Putamen (tissue), 1 donor: ENCODE results near the gene TSHZ3.

Experiments
- DNase-seq: peaks from one replicate; pipeline ENCODE4 v3.0.0-alpha.2; 2016; ENCODE audit warnings: low spot score

TSHZ3 gene

DNA sequence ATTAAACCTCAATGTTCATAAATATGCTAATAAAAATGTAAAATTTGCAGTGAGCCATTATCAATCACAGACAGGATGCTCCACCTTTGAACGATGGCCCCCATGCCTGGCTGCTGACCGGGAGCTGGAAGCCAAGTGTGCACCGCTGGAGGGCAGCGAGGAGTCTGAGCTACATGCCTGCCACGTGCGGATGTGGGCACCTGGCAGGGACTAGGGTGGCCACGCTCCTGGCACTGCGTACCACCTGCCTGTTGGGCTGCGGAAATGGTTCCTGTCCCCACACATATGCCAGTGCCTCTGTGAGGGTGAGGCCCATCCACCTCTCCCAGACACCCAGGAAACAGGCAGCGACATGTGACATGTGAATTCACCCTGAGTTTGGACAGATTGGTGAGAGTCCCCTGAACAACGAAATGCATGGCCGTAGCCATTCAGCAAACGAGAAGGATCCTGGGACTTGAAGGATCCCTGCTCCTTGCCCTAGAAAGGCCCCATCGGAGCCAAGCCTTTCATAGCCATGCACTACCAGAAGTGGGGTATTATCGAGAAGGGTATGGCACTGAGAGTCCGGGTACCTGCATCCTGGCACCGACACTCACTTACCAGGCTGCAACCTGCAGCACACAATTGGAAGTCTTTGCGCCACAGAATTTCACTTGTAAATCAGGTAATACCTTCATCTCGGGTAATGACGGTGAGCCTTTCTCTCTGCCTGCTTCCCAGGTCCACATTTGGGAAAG lies 35.8 kb downstream of the TSHZ3 start:
- no peak for DNase-seq

DNA sequence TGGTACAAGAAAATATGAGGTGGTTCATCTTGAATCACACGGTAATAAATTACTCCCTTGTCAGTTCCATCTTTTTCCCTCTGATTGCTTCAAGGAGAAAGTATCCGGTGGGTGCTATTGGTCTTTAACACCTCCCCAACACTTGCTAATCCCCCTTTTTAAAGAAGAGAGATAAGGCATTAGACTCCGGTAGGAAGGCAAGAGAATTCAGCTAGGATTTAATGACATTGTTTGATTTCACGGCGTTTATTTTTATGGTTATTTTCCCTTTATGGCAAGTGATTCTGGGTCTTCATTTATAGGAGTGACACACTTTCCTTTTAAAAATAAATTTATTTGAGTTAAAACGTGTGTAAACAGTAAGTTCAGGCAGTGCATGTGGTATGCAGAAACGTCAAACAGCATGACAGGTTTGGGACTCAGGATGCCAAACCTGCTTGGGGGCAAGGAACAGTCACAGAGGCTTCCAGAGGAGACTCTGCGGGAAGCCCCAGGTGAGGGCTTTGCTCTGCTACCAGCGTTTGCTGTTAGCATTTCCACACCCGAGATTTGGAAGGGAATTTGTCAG lies 36.5 kb downstream of the TSHZ3 start:
- no peak for DNase-seq

DNA sequence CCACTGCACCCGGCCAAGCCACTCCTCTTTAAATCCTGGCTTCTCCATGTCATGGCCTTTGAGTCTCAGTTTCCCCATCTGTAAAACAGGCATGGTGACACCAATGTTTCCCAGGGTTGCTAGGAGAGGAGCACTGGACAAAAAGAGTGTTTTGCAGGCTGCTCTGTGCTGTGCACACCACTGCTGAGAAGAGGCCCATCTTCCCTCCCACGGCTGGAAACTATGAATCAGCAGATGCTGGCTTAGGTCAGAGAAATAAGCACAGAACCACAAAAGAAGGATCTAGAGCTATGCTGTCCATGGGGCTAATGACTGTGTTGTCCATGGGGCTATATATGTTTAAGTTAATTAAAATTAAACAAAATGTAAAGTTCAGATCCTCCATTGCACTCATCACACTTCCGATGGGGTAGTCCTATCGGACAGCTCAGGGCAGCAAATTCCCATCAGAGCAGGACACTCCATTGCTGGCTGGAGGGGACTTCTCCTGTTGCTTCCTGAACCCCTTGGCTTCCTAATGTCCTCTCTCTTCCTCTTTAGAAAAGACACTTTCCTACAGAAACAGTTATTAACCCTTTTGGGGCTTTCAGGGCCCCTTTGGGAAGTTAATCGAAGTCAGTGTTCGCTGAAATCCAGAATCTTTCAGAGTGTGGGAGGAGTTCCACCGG lies 37.1 kb downstream of the TSHZ3 start:
- no peak for DNase-seq

DNA sequence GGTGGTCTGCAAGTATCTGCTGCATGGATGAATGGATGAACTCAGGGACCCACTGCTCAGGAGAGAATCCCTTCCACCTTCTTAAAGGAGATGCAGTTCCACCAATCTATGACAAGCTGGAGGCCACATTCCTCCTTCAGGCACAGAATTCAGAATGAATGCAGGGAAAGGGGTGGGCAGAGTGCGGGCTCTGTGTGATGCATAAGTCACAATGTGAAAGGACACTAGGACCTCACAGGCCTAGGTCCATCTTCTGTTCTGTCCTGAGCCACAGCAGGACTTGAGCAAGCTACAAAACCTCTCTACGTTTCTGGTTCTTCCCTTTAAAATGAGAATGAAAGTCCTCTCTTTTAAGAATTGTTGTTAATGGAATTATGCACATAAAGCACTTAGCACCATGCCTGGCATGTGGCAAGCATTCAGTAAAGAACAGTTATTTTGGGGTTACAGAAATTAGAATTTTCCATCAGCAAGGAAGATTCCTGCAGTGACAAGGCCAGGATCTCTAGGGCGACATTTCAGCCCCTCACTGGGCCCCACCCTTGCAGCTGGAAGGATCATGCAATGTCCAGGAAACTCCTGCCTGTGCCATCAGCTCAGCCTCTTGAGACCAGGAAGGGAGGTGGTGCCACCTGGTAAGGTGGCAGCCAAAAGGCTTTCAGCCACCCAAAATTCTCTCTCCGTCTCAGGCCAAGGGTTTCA lies 38.7 kb downstream of the TSHZ3 start:
- DNase-seq: no peak

DNA sequence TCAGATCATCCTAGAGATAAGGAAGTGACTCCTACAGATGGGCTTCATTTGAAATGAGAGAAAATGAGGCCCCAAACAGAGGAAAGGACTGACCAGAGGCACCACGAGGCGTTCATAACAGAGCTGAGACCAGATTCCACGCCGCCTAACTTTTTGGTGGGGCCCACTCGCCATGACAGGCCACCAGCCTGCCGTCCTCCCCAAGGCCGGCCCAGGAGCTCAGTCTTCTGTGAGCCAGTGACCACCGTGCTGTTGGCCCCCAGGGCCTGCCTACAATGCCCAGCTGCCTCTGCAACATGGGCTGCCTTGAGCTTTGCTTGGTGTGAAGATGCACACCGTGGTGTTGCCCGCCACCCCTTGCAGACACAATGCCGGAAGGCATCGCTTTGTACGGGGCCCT lies 40.5 kb downstream of the TSHZ3 start:
- no peak for DNase-seq

DNA sequence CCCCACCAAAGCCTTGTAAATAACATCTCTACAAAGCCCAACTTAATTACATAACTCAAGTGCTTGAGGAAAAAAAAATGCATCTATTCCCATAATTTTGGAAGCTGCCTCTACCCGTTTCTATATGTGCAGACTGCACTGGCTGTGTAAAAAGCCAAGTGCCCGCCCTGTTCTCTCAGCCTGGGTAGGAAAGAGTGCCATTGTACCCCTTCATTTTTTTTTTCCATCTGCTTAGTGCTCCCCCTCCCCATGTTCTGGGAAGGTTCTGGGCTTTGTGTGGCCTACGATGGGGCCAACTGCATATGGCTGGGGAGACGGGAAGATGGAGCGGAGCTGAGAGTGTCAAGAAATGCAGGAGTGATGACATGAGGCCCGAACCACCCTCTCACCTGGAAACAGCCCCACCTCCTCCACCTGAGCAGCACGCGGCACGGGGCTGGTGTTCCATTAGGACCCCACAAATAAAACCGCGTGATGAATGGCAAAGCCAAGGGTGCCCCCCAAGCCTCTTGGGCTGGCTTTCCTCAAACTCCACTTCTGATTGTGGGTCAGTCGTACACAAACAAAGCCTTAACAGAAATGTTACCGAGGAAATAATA lies 42.1 kb downstream of the TSHZ3 start:
- DNase-seq: no peak

DNA sequence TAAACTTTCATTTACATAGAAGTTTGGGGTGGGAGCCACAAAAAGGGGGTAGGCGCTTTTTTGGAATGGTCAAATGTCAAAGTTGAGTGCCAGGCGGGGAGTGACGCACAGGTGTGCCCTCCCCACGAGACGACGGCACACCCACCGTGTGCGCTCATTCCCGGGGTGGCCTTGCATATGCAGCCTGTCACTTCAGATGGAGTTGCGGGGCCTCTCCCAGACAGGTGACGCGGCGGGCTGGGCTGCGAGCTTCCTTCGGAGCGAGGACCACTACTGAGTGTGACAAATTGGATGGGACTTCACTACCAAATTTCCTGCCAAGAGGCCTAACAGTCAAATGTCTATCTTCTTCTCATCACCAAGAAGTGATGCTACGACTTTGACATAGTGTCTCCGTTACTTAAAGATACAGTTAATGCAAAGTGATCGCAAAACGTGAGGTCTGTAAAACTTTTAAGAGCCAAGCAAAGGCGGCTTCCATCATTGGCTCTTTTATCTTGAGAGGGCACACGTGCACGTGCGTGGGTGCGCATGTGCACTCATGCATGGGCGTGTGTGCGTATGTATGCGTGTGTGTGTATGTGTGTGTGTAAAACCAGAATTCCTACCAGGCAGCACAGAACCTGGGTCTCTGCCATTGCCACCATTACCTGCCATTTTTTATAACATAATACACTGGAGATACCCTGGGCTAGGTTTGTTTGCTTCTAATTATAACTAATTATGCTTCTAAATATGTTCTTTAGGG lies 43.1 kb downstream of the TSHZ3 start:
- DNase-seq: no peak

DNA sequence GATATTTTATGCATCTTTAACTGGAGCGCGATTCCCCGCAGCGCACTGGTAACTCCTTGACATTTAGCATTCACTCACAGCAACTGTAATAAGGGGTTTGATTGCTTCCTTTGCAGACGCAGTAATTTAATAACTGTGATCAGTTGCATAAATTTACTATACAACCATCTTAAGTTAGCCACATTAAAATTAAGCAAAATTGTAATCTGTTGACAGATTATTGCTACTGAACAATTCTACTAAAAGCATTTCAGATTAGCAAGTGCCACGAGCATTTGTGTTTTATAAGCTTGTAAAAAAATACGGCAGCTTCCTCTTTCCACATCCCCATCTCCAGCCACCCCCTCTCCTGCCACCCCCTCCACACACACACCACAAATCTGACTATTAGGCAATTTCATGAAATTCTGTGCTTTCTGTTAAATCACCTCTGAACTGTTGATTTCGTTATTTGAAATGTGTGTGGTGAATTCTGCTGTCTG lies 44.4 kb downstream of the TSHZ3 start:
- DNase-seq: peak; percentile 8

DNA sequence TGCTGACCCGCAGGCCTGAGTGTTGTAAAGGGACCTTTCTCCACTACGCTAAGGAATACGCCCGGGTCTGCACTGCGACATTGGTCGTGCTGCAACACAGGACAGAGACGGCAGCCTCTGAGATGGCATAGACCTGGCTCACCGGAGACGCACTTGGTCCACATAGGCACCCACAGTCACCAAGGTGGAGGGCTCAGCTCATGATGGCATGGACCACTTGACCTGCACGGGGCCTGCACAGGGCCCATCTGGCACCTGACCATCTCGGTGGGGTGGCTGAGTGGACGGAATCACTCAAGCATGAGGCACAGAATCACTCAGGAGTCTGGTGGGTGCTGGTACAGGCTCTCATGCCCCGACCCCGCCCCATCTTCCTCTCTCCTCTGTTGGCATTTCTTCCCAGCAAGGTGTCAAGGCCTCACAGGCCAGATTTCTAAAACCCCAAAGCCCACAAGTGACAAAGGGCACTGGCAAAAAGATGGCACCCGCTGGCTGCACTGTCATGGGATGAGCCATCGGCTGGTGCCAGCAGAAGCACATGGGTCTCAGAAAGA lies 45.9 kb downstream of the TSHZ3 start:
- DNase-seq: no peak

DNA sequence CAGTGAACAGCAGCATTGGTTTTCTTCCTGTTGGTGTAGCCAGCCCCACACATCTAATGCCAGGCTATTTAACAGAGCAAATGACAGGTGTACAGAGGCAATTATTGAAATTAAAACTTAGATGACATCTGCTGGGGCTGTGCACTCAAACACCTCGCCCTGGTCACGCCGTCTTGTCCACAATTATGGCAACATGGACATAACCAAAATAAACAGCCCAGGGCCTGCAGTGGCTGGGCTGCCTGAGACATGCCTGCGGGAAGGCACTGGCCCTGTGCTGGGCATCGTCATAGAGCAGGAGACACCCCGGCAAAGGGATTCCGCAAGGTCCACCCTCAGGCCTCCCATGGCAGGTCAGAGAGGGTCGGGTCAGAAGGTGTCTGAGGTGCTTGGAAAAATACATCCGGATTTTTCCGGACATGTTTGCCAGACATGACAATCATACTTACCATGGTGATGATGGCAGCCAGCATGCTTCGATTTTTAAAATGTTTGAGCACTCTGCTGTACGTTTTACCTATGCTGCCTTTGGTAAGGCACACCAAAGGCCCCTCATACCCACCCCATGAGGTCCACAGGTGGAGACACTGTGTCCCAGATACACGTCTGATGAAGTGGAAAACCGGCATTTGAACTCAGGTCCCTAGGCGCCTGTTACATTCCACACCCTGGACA lies 47.8 kb downstream of the TSHZ3 start:
- no peak for DNase-seq

DNA sequence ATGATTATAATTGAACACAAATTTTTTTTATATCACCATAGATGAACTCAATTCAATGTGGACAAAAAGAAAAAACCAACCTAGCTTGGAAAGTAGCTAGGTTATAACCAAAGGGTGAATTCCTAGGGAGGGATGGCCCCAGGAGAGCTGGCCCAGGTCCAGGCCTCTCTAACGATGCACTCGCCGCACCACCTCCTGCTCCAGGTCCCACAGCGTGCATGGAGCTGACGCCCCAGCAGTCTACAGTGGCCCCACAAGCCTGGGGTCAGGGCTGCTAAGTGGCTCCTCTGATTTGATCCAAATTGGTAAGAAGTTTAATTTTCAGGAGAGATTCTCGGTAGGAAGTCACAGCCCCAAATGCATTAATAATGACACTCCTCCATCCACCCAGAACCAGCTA lies 48.8 kb downstream of the TSHZ3 start:
- DNase-seq: no peak

DNA sequence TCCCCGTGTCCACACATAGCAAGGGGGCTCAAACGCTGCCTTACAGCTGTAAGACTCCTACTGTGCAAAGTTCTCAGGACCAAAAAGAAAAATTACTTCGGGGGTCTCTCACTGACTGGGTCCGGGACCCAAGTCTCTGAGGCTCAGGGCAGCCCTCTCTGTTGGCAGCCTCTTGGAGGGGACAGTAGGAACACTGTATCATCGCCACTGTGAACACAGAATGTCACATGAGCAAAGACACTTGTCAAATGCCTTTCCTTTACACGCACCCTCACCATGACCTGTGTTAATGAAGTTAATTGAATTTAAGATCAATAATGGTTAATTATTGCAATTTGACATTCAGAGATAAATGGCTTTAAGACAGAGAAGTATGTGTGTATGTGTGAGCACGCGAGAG lies 49.6 kb downstream of the TSHZ3 start:
- no peak for DNase-seq

DNA sequence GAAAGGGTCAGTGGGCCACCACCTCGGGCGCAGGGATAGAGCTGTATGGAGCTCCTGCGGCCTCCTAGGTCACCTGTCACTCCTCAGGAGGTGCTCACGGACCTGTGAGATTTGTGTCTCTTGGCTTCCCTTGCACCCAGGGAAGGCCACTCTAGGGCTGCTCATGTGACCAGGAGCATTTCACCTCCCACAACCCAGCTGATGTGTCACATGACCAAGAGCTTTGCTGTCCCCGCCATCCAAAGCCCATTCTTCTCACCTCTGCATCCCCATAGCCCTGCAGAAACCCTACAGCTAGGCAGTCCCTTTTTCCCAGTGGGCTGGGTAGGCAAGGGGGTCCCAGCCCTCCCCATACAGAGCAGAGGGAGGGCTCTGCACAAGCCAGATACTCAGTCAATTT lies 51.2 kb downstream of the TSHZ3 start:
- DNase-seq: no peak

DNA sequence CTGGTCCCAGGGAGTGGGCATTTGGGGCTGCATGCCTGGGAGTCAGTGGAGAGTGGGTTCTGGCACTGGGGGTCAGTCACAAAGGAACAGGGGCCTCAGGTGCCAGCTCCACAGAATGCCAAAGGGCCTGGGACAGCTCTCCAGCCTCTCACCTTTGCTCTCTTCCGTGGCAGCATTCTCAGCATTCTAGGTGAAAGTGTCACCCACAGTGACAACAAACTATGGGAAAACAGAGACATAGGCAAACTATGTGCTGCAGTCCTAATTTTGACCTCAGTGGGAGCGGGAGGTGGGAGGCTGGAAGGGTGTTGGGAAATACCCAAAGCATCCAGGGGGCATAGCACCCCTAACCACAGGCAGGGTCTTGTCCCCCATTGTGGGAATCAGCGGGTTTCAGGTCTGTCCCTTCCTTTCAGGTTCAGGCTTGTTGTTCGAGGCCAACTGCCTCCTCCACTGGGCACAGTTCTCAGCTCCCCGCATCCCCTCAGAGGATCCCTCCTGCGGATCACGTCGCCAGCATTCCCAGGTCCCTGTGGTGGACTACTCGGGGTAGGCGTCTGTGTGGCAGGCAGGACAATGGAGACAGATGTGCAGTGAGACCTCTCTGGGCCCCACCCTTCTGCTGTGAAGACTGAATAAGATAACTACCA lies 52.4 kb downstream of the TSHZ3 start:
- no peak for DNase-seq

DNA sequence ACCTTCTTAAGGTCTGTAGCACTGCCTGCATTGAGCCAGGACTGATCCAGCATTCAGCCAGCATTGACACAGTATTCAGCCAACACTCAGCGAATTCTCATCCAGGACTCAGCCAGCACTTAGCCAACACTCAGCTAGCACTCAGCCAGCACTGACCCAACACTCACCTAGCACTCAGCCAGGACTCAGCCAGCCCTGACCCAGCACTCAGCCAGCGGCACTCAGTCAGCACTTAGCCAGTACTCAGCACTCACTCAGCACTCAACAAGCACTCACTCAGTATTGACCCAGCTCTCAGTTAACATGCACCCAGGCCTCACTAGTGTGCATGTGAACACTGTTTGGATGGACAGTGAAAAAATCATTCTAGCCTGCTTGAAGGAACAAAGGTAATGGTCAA lies 55.0 kb downstream of the TSHZ3 start:
- no peak for DNase-seq

DNA sequence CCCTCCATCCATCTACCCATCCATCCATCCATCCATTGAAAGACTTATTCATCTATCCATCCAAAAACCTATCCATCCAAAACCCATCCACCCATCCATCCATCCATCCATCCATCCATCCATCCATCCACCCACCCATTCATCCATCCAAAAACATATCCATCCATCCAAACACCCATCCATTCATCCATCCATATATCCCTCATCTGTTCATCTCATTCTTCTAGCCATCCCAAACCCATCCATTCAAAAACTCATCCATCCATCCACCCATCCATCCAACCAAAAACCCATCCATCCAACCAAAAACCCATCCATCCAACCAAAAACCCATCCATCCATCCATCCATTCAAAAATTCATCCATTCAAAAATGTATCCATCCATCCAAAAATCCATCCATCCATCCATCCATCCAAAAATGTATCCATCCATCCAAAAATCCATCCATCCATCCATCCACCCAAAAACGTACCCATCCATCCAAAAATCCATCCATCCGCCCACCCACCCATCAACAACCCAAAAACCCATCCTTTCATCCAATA lies 56.5 kb downstream of the TSHZ3 start:
- DNase-seq: no peak

DNA sequence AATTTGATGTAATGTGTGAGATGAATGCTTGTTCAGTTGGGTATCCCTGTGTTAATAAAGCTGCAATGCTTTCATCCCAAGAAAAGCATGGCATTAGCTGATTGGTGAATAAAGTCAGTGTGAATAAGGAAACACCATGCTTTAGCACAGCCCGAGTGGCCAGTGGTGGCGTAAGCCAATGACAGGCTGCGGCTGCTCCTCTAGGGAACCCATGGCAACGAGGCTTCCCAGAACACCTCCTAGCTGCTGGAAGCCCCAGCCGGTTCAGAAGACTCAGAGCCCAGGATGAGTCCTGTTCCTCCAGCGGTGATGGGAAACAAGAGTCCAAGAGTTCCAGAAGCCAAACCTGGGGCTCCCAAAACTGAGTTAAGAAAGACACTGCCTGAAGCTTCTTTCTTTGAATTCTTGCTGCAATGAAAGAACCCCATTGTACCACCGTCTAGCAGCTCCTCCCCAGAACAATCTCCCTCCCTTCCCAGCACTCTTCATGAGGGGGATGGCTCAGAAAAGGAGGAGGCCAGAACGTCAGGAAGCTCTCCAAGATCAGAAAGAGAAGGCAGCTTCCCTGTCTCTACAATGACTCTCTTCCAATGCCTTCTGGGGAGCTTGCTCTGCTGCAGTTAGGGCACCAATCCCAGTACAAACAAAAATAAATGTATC lies 58.2 kb downstream of the TSHZ3 start:
- no peak for DNase-seq

DNA sequence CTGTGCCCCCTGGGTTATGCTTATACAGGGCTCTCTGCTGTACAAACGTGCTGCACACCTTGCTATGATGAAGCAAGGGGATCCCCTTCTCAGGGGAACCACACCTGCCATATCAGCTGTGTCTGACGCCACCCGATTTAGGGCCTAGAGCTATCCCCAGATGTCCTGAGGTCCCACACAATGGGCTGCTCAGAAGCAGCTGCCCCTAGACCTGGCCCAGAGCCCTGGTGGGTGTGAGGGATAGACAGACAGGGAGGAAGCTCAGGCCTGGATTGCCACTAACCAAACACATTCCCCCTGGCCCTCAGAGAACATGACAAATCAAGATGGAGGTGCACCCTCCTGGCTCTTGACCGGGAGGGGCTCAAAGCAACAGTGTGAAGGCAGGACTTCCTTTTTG lies 59.3 kb downstream of the TSHZ3 start:
- DNase-seq: no peak

DNA sequence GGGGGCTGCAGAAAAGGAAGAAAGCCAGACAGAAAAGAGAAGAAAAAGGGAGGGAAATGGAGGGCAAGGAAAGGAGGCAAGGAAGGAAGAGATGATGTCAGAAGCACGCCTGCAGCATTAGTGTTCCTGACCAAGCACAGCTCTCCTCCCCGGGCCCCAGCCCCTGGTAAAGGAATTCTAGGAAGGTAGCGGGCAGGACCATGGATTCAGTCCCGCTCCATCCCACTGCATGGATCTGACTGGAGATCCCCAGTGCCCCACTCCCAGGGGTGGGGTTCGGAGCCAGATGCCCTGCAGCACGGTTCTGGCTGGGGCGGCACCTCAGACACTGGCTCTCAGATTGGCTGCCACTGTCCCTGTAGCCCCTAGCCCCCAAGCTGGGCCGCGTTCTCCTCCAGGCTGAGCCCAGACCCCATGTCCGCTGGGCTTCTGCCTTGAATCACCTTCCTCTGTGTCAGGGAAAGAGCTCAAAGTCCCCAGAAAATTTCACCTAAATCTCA lies 59.8 kb downstream of the TSHZ3 start:
- no peak for DNase-seq
